GM21576 (cell line): ENCODE measurements around the gene TBX4.
"Not testable (repeated sequence)": the region's sequence is repeated elsewhere in the genome, so short reads cannot be mapped to it uniquely, and the experiment has no call there.

ENCODE experiments used
- ATAC-seq: cut with Tn5 transposase; IDR thresholded peaks from one replicate; pipeline ENCODE4 v1.9.1; 2021; ENCODE audit warnings: mild to moderate bottlenecking, moderate library complexity; ENCODE audit not compliant: unreplicated experiment

The TBX4 gene

DNA sequence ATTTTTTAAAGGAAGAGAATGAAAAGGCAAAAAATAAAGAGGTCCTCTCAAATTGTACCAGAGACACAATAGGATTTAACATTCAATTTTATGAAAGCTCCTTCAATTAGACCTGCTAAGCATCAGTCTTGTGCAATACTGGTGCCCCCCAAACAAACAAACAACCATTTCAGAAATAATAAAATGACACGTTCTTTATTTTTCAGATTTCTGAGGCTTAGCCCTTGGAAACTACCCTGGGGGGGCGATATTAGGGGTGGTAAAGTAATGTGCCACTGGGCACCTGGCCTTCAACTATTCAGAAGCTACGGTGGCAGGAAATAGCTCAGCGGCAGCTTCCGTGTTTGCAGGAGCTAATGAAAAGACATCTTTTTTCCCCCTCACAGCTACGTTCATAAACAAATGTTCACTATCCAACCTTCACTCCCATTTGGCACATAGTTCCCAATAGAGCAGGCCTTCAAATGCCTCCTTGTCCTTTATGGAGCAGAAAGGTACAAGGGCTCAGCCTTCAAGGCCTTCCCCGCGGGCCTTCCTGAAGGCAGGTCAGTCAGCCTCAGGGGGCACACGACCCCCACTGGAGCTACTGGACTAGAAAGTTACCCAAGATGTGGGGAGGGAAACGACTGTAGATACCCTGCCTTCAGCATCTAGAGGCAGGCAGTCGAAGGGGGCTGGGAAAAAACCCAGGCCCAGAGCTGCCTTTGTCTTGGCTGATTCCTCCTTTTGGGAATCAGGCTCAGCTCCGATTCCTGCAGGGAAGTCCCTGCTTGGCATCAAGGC lies 44.1 kb downstream of the TBX4 start:
- no peak for ATAC-seq

DNA sequence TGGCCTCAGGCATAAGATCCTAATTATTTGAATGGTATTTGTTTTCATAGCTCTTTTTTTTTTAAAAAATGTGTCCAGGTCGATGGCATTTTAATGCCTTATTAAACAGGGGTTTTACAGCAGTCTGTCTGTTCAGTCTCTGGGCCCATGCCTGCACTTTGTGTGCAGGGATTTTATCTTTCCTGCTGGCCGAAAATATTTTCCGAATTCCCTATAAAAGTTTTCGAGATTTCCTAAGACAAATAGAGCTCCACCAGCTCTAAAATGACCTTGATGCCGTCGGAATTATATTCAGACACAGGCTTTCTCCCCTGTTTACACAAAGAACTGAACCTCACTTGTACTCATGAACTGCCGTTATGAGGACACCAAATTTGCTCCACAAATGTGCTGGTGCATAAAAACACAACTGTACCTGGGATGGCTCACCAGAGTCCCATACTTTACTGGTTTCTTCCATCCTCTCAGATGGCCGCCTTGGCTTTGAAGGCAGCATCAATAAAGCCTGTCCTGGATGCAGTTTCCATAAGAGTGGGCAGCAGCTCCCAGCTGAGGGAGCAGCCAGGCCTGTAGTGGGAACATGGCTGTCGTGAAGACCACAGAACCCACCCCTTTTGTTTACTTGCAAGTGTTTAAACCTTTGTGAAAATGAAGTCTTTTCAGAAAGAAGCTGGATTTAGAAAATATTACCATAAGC lies 44.9 kb downstream of the TBX4 start:
- no peak for ATAC-seq

DNA sequence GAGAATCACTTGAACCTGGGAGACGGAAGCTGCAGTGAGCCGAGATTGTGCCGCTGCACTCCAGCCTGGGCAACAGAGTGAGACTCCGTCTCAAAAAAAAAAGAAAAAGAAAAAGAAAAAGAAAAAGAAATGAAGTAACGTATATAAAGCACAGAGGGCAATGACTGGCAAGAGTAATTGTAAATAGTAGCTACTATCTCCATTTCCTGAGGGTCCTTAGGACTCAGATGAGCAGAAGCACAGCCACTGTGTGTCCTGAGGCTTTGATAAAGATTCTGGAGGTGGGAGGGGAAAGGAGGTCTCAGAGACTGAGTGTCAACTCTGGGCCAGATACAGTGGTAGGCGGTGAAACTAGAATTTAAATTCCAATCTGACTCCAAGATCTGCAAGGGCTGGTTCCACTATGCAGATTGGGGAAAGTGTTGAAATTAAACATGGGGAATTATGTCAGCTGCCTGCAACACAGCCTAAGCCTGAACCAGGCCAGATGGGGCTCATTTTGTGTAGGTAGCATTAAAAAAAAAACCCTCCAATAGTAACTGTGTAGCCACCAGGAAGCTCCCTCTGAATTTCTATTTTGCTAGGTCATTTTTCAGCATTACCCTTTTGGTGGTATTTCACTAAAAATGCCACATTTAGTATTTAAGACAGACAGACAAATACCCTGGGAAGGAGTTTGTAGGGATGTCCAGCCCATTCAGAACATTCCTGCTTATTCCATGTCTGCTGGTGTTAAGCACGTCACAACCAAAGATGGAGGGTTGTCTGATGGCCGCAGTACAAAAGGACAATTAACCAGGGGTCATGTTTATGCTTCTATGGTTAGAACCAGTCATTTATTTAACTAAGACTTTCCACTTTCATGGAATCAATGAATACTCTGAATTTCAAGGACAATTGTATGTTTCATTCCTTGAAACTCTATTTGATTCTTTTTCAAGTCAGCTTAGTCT lies 46.1 kb downstream of the TBX4 start:
- no peak for ATAC-seq

DNA sequence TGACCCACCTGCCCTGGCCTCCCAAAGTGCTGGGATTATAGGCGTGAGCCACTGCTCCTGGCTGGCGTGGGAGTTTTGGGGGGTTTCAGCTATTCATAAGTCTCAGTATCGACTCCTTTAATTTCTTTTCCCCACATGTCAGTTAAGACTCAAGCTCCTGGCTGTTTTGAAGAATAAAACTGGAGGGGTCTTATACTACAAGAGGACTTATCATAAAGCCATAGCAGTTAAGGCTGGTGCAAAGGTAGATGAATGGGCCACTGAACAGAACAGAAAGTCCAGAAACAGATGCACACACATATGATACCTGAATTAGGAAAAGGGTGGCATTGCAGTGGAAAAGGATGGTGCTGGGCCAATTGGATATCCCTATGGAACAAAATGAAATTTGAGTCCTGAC lies 47.4 kb downstream of the TBX4 start:
- ATAC-seq, result no peak

DNA sequence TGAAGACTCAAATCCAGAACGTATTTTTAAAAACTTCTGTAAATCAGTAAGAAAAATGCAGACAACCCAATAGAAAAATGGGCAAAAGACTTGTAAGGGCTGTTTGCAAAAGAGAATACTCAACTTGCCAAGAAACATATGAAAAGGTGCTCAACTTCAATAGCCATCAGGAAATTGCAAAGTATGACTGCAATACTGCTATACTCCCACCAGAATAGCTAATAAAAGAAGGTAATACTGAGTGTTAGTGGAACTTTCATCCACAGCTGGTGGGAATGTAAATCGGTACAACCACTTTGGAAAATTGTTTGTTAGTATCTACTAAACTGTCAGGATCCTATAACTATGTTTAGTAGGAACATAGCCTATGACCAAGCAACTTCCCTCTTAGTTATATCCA lies 48.1 kb downstream of the TBX4 start:
- no peak for ATAC-seq

DNA sequence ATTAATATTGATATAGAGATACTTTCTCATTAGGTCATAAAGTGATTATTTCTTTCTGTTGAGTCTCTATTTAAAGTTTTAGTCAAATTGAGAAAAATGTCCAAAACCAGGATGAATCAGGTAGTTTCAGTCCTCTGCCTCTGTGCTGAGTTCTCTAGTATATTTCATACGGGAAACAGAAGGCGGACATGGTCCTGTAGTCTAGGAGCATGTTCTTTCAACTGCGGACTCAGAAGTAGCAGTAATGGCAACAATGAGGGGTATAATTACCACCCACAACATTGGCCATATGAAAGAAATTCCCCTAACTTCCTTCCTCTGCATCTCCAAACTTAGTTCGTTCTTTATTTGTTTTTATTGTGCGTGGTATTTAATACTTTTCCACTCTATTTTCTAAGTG lies 50.1 kb downstream of the TBX4 start:
- ATAC-seq, result no peak

DNA sequence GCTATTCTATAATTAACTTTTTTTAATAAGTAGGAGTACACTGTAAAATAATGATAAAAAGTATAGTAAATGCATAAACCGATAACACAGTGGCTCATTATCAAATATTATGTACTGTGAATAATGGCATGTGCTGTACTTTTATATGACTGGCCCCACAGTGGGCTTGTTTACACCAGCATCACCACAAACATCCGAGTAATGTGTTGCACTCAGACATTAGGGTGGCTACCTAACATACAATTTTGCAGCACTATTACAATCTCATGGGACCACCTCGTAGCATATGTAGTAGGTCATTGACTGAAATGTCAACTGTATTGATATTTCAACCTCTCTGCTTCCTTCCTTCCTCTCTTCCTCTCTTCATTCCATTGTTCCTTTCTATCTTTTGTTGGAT lies 51.7 kb downstream of the TBX4 start:
- ATAC-seq, result no peak

DNA sequence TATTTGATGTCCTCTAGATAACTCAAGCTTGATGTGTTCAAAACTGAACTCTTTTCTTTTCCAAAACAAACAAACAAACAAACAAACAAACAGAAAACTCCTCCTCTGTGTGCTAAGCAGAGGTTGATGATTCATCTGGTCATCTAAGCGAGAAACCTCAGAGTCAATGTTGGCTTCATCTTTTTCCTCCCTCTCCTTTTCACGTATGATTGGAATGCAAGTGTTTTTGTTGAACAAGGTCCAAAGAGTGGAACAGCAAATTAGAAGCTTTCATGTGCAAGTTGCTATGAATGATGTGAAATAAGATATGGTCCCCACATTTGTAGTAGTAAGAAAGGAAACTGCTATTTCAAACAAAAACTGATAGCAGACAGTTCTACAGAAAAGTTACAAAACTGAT lies 52.5 kb downstream of the TBX4 start:
- ATAC-seq, result no peak

DNA sequence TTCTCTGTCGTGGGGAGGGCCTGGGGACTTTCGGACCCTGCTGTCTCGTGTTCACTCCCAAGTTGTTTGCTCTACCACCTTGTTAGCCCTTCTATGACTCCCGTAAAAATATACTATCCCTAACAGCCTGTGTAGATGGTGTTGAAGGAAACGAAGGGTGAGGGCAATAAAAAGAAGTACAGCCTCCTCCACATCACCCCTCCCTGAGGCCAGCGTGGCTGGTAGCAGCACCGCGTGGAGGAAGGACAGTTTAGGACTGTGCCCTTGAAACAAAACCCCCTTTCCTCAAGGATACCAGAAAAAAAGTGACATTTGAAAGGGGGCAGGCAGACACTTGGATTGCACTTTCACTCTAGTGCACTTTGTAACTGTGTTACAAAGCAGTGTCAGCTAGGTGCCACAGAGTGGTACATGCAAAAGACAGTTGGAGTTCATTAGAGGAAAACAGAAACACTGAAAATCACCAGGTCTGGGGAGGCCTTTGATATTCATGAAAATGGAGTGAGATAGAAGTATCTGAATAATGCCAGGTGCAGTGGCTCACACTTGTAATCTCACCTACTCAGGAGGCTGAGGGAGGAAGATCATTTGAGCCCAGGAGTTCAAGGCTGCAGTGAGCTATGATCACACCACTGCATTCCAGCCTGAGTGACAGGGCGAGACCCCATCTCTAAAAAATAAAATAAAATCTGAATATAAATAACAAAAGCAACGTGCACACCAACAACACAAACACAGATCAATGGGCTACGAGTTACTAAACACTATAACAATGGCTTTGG lies 53.8 kb downstream of the TBX4 start:
- no peak for ATAC-seq

DNA sequence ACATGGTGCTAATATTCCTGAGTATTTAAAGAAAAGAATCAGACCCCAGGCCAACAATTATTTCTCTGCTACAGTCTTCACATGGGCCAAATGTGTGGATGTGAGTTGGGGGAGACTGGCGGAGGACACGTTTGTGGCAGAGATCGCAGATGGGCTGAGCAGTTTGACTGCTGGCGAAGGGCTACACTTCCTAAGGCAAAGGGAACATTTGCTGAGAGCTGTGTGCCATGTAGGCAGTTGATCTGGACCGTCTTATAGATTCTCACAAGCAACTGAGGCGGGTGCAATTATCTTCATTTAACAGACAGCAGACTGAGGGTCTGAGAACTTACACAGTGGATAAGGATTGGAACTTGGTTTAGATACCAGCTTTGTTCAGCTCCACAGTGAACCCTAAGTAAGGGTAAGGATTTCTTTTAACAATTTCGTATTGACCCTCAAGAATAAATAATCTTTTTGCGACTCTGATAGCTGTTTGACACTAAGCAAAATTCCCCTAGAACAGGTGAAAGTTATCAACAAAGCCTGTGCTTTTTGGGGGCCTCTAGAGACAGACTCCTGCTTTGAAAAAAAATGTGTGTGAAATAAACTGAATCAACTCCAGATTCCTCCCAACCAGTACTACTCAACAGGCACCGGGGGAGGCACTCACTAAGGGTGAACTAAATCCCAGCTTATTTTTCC lies 55.3 kb downstream of the TBX4 start:
- ATAC-seq, result no peak

DNA sequence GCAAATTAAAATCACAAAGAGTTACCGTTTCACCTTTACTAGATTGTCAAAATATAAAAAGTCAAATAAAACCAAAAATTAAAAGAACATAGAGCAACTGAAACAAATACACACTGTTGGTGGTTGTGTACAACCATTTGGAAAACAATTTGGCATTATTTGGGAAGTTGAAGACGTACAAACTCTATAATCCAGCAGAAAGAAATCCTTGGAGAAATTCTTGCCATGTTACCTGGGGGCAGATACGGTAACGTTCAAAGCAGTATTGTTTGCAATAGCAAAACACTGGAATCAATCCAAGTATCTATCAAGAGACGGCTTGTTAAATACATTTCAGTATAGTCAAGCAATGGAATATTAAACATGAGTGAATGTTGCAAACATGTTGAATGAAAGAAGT lies 56.7 kb downstream of the TBX4 start:
- ATAC-seq, result no peak

DNA sequence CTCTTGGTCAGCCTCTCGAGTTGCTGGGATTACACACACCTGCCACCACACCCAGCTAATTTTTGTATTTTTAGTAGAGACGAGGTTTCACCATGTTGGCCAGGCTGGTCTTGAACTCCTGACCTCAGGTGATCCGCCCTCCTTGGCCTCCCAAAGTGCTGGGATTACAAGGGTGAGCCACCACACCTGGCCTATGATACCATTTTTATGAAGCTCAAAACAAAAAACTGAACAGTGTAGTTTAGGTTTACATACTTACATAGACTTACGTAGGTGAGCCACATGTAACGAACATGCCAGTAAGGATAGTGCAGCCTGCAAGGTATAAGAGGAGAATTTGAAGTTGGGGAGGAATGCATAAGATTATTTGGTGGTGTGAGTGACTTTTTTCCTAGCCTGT lies 57.2 kb downstream of the TBX4 start:
- ATAC-seq, result not testable (repeated sequence)

DNA sequence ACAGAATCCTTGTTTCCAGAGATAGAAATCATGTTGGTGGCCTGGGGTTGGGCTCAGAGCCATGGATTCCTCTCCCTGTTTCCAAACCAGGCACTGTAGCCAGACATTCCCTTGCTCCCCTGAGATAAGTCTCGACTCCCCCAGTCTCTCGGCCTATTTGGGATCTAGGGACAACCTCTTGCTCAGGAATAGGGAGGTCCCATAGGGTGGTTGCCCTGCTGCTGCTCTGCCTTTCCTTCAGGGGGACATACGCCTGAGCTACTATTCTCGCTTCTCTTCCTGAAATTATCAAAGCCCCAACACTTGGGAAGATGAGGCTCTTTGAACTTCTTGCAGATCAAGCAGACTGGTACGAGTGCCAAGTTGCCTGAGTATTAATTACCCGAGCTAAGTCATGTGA lies 58.0 kb downstream of the TBX4 start:
- ATAC-seq, result no peak

DNA sequence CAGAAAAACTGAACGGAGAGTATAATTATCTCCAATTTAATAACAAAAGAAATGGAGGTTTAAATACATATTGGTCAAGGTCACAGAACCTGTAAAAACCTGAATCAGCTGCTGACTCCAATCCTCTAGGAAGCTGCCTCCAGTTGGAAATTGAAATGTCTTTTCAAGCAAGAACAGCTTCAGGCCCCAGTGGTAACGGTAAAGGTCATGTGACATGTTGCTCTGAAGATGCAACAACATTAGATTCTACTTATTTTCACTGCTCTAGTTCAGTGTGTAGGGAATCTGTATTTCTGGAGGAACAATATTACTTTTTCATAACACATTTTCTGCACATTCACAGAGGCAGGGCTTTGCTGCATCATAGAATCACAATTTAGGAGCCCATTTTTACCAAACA lies 58.8 kb downstream of the TBX4 start:
- no peak for ATAC-seq

DNA sequence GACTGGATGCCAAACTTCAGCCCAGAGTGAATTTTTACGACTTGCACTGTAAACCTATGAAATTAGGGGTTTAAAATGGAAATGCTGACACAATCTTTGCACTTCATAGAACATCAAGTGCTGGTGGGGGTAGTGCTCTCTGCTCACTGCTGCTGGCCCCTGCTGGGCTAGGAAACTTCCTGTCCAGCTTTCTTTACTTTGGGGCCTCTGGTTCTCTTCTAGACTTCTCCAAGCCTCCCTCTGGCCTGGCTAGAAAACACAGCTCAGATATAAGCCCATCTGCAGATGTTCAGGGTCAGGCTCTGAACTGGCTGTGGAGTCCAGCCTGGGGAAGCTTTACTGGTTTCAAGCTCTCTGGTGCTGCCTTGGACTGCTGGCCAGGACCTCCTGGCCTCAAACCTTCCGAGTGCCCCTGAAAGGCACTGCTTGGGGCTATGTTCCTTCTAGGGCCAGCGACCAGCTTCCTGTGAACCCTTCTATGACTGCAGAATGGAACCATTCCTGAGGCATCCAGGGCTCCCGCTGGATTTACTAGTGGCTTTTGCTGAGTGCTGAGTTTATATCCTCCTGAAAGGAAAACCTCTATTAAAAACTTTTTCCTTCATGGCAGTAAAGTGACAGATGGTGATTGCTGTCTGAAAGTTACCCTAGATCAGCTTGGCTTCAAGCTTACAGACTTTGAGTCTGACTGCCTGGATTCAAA lies 59.4 kb downstream of the TBX4 start:
- ATAC-seq, result no peak

DNA sequence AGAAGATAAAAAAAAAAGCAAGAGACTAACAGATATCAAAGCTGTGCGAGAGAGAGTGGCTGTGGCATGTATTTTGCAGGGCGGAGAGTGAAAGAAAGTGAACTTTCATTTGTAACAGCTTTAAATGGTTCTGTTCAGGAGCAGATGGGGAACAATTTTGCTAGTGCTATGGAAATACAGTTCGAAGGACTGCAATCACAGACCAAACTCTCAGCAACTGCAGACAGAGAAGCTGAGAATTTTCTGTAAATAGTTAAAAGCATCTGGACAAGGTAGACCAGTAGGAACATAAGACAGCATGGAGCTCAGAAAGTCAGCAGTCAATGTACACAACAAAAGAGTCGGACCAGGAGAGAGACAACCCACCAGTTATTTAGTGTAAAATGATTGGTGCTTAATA lies 62.3 kb downstream of the TBX4 start:
- no peak for ATAC-seq

DNA sequence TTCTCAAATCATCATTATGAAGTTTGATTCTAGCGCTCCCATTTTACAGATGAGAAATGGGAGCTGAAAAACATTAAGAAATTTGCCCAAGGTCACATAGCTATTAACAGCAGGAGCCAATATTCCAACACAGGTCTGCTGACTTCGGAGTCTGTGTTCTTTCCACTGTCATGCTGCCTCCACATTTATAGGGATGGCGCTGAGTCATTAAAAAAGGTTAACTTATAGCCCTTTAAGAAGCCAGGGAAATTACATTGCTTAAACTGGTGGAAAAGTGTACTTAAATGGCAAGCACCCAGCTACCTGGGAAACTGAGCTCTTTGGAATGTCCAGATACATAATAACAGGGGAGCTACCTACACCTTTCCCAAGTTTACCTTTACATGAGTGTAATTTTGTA lies 65.0 kb downstream of the TBX4 start:
- ATAC-seq, result no peak

DNA sequence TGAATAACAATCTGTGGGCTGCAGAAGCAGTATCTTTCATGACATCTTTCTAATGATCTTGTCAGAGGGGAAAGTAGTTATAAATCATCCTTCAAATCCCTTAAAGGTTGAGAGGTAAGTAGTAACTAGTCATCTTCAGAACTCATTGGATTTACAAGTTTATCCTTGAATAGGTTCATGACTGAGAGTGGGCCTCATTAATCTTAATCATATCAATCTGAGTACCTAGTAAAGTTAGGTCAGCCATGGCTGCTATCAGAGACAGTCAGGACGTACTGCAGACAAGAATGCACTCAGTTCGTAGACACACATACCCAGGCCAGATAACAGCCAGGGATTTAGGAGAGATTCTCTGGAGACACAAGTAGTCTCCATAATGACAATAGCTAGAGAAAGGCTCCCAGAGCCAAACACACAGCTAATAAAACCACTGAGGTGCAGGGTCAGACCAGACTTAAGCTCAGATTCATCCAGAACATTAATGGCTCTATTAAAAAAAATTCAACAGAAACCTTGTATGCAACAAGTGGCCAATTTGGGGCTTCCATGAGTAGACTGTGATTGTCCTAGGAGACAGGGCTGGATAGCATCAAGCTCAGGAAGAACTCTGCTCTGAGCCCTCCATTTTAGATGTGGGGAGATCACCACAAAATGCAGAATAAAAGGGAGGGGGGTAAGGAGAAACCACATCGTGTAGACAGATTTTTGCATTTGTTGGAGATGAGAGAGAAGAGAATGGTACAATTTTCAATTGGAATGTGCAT lies 65.8 kb downstream of the TBX4 start:
- no peak for ATAC-seq

DNA sequence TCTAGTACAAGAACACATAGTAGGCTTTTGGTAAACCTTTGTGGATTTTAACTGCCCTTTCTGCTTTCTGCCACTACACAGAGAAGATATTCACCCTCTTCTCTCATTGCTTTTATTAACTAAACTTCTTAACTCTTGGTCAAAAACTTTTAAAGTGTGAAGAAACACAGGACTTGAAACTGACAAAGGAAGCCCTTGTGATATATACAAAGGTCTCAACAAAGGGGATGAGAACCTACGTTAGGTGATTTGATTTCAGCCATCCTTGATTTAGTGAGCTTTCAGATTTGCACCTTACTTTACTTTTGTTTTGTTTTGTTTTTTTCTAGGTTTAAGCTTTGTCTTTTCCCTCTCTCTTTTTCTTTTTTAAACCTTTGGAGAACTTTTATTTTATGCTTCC lies 66.9 kb downstream of the TBX4 start:
- ATAC-seq, result no peak
